Activated T-helper 1 cell treated with anti-CD3 and anti-CD28 coated beads, Interleukin-12 subunit alpha, Interleukin-12 subunit beta, Interleukin-2, Interleukin-4 antibody, amounts not matched to agents 30 ng/mL and 10 ng/mL and 1 ng/mL, durations not matched to agents 14 hours and 24 hours and 36 hours (primary cell): ENCODE measurements around the gene ATG5. TPM values are rescaled to one million over a fixed set of nuclear protein-coding genes. Genes with fewer than 3 reads are reported as not detected.

Source experiments
- DNase-seq: peaks from one replicate; pipeline ENCODE4 v3.0.0; 2021; ENCODE audit warnings: low spot score
- H3K27ac Mint-ChIP-seq: one replicate; pipeline ENCODE4 v1.8.0; 2021; ENCODE audit warnings: mild to moderate bottlenecking, mixed read lengths
- H3K27me3 Mint-ChIP-seq: one replicate; pipeline ENCODE4 v1.8.0; 2022; ENCODE audit warnings: mild to moderate bottlenecking, moderate library complexity, mixed read lengths; ENCODE audit not compliant: insufficient read depth
- H3K36me3 Mint-ChIP-seq: one replicate; pipeline ENCODE4 v1.8.0; 2021; ENCODE audit warnings: low read depth, mixed read lengths
- H3K4me1 Mint-ChIP-seq: one replicate; pipeline ENCODE4 v1.8.0; 2021; ENCODE audit warnings: low read depth, mixed read lengths
- H3K4me3 Mint-ChIP-seq: one replicate; pipeline ENCODE4 v1.8.0; 2021; ENCODE audit warnings: mild to moderate bottlenecking, moderate library complexity, mixed read lengths
- H3K9me3 Mint-ChIP-seq: one replicate; pipeline ENCODE4 v1.8.0; 2021; ENCODE audit warnings: mixed read lengths
- intact Hi-C: fragments of 100-400 bp; cut with micrococcal nuclease; formaldehyde crosslinking; loops from one replicate; pipeline ENCODE4 v1.15.1; 2024
- total RNA-seq: library from RNA; stranded (reverse); gene quantifications from 2 replicates; pipeline ENCODE4 v1.2.3, GENCODE V29; 2022

ATG5 gene
- total RNA-seq, 1 donor from 2014 or later: 36.7 TPM

GRCh38 chr6:106339334-106340029 is 13.9 kb upstream of the ATG5 start:
- no peak overlapping the region for H3K4me3 Mint-ChIP-seq
- no peaks in the 10 kb centered on the region for H3K9me3 Mint-ChIP-seq
- intact Hi-C loops: loop anchor here (1.0 to 5.0 kb wide), 4 partner anchors 107 to 640 kb away; no protein-coding TSS in a partner anchor
- peaks cover 8% of the 10 kb centered on the region for H3K4me1 Mint-ChIP-seq
- H3K36me3 Mint-ChIP-seq: no peaks in the 10 kb centered on the region
- peak; percentile 27 for DNase-seq
- H3K27ac Mint-ChIP-seq: no peak overlapping the region
- peaks cover 18% of the 10 kb centered on the region for H3K27me3 Mint-ChIP-seq

GRCh38 chr6:106334646-106335448 is 9.3 kb upstream of the ATG5 start:
- H3K4me3 Mint-ChIP-seq: no peak overlapping the region
- H3K9me3 Mint-ChIP-seq: no peaks in the 10 kb centered on the region
- DNase-seq: peak; percentile 17
- H3K4me1 Mint-ChIP-seq: peaks cover 8% of the 10 kb centered on the region
- no peak overlapping the region for H3K27ac Mint-ChIP-seq
- peaks cover 23% of the 10 kb centered on the region for H3K27me3 Mint-ChIP-seq
- intact Hi-C loops: loop anchor here (1.0 to 5.0 kb wide), 5 partner anchors 110 to 662 kb away; no protein-coding TSS in a partner anchor
- H3K36me3 Mint-ChIP-seq: no peaks in the 10 kb centered on the region

GRCh38 chr6:106324726-106325335 is 729 bp downstream of the ATG5 start:
- peaks cover 36% of the 10 kb centered on the region for H3K4me1 Mint-ChIP-seq
- peaks cover 19% of the 10 kb centered on the region for H3K36me3 Mint-ChIP-seq
- peak overlapping the region; percentile 98 for H3K27ac Mint-ChIP-seq
- no peak for DNase-seq
- H3K27me3 Mint-ChIP-seq: peaks cover 20% of the 10 kb centered on the region
- no peaks in the 10 kb centered on the region for H3K9me3 Mint-ChIP-seq
- intact Hi-C loops: loop anchor here (1.0 to 5.0 kb wide), 10 partner anchors 161 to 1632 kb away; partner anchors contain the start of genes MTRES1, PDSS2, PREP and QRSL1
- H3K4me3 Mint-ChIP-seq: peak overlapping the region; percentile 100

GRCh38 chr6:106321940-106322339 is 3.6 kb downstream of the ATG5 start:
- intact Hi-C loops: no loop called here
- peaks cover 3% of the 10 kb centered on the region for H3K27me3 Mint-ChIP-seq
- no peak for DNase-seq

GRCh38 chr6:106318851-106319250 is 6.7 kb downstream of the ATG5 start:
- no peak overlapping the region for H3K27ac Mint-ChIP-seq
- peaks cover 27% of the 10 kb centered on the region for H3K36me3 Mint-ChIP-seq
- no peaks in the 10 kb centered on the region for H3K9me3 Mint-ChIP-seq
- intact Hi-C loops: no loop called here
- peaks cover 38% of the 10 kb centered on the region for H3K4me1 Mint-ChIP-seq
- no peak for DNase-seq
- H3K4me3 Mint-ChIP-seq: no peak overlapping the region
- H3K27me3 Mint-ChIP-seq: no peaks in the 10 kb centered on the region

More at GRCh38 chr6:106321940-106322339, 3.6 kb downstream of the ATG5 start:
- Mint-ChIP-seq H3K4me1 (peaks cover 37% of the 10 kb centered on the region), H3K9me3 (no peaks in the 10 kb centered on the region), H3K27ac (no peak overlapping the region), H3K4me3 (peak overlapping the region; percentile 45), H3K36me3 (peaks cover 19% of the 10 kb centered on the region)

GRCh38 chr6:106318061-106318460 is 7.5 kb downstream of the ATG5 start:
- no peaks in the 10 kb centered on the region for H3K9me3 Mint-ChIP-seq
- H3K27me3 Mint-ChIP-seq: no peaks in the 10 kb centered on the region
- H3K4me1 Mint-ChIP-seq: peaks cover 36% of the 10 kb centered on the region
- H3K27ac Mint-ChIP-seq: no peak overlapping the region
- intact Hi-C loops: no loop called here
- DNase-seq: no peak
- H3K36me3 Mint-ChIP-seq: peaks cover 26% of the 10 kb centered on the region
- H3K4me3 Mint-ChIP-seq: no peak overlapping the region

- H3K9me3 Mint-ChIP-seq: no peaks in the 10 kb centered on the region
- no peak overlapping the region for H3K4me3 Mint-ChIP-seq
- no peak for DNase-seq
- H3K36me3 Mint-ChIP-seq: peaks cover 28% of the 10 kb centered on the region
- H3K27ac Mint-ChIP-seq: peak overlapping the region; percentile 56
- peaks cover 40% of the 10 kb centered on the region for H3K4me1 Mint-ChIP-seq
- intact Hi-C loops: no loop called here
- H3K27me3 Mint-ChIP-seq: no peaks in the 10 kb centered on the region
These were observed 9.2 kb downstream of the ATG5 start for GRCh38 chr6:106316375-106316766.

GRCh38 chr6:106315765-106316374 is 9.7 kb downstream of the ATG5 start:
- Mint-ChIP-seq H3K27ac (peak overlapping the region; percentile 56), H3K36me3 (peaks cover 32% of the 10 kb centered on the region), H3K4me1 (peaks cover 43% of the 10 kb centered on the region), H3K9me3 (no peaks in the 10 kb centered on the region), H3K4me3 (no peak overlapping the region), H3K27me3 (no peaks in the 10 kb centered on the region)
- no peak for DNase-seq
- intact Hi-C loops: no loop called here

- H3K36me3 Mint-ChIP-seq: peaks cover 34% of the 10 kb centered on the region
- H3K9me3 Mint-ChIP-seq: no peaks in the 10 kb centered on the region
- intact Hi-C loops: no loop called here
- H3K4me1 Mint-ChIP-seq: peaks cover 35% of the 10 kb centered on the region
- no peaks in the 10 kb centered on the region for H3K27me3 Mint-ChIP-seq
- no peak overlapping the region for H3K27ac Mint-ChIP-seq
- no peak overlapping the region for H3K4me3 Mint-ChIP-seq
- no peak for DNase-seq
These were observed 15.7 kb downstream of the ATG5 start for GRCh38 chr6:106309766-106310373.

- H3K4me3 Mint-ChIP-seq: no peak overlapping the region
- no peak overlapping the region for H3K27ac Mint-ChIP-seq
- no peak for DNase-seq
- intact Hi-C loops: no loop called here
- H3K27me3 Mint-ChIP-seq: no peaks in the 10 kb centered on the region
- H3K36me3 Mint-ChIP-seq: peaks cover 33% of the 10 kb centered on the region
- no peaks in the 10 kb centered on the region for H3K9me3 Mint-ChIP-seq
- peaks cover 39% of the 10 kb centered on the region for H3K4me1 Mint-ChIP-seq
These were observed 16.6 kb downstream of the ATG5 start for GRCh38 chr6:106308985-106309384.

GRCh38 chr6:106305740-106306139 is 19.8 kb downstream of the ATG5 start:
- no peaks in the 10 kb centered on the region for H3K27me3 Mint-ChIP-seq
- H3K4me1 Mint-ChIP-seq: peaks cover 18% of the 10 kb centered on the region
- intact Hi-C loops: no loop called here
- H3K9me3 Mint-ChIP-seq: no peaks in the 10 kb centered on the region
- no peak overlapping the region for H3K4me3 Mint-ChIP-seq
- no peak overlapping the region for H3K27ac Mint-ChIP-seq
- no peak for DNase-seq
- peaks cover 13% of the 10 kb centered on the region for H3K36me3 Mint-ChIP-seq

GRCh38 chr6:106300944-106301343 is 24.6 kb downstream of the ATG5 start:
- no peak for DNase-seq
- Mint-ChIP-seq H3K36me3 (peaks cover 11% of the 10 kb centered on the region), H3K9me3 (no peaks in the 10 kb centered on the region), H3K27me3 (no peaks in the 10 kb centered on the region), H3K4me1 (peaks cover 14% of the 10 kb centered on the region), H3K4me3 (no peak overlapping the region), H3K27ac (no peak overlapping the region)
- intact Hi-C loops: loop anchor here (1.0 to 5.0 kb wide), 7 partner anchors 78 to 1214 kb away; no protein-coding TSS in a partner anchor
